ENCODE results near the gene CYTIP.

The CYTIP gene

GRCh38 chr2:157441072-157441454 is 2.8 kb downstream of the CYTIP start:
- TF ChIP-seq, protein P1, sequence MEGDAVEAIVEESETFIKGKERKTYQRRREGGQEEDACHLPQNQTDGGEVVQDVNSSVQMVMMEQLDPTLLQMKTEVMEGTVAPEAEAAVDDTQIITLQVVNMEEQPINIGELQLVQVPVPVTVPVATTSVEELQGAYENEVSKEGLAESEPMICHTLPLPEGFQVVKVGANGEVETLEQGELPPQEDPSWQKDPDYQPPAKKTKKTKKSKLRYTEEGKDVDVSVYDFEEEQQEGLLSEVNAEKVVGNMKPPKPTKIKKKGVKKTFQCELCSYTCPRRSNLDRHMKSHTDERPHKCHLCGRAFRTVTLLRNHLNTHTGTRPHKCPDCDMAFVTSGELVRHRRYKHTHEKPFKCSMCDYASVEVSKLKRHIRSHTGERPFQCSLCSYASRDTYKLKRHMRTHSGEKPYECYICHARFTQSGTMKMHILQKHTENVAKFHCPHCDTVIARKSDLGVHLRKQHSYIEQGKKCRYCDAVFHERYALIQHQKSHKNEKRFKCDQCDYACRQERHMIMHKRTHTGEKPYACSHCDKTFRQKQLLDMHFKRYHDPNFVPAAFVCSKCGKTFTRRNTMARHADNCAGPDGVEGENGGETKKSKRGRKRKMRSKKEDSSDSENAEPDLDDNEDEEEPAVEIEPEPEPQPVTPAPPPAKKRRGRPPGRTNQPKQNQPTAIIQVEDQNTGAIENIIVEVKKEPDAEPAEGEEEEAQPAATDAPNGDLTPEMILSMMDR (IDR thresholded peaks at IDR 0.05) = no peak

DNA sequence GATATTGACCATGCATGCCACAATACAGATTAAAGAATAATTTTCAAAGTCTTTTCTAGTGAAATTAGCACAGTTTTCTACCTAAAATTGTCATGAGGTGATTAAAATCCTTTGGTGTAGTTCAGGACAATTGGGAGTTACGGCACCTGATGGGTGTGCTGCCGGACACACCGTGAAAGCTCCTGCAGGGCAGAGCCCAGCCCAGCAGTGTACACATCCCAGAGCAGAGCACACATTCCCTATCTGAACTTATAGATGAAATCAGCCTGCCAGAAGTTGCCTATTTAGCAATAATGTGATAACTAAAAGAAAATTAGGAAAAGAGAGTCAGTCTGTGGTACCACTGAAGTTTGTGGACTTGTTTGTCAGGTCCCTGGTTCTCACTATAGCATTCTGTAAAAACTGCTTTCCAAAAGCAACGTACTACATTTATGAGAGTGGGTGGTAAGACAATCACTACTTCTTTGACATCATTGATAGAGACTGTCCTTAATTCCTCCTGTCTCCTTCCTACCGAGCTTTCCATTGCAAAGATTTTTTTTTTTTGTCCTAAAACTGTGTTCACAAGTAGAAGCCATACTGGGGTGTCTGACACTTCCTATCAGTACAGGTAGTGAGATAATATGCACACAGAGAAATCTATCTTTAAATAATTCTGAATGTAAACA is 3.4 kb downstream of the CYTIP start:
- TF ChIP-seq, protein P1 (IDR thresholded peaks at IDR 0.05) = no peak

DNA sequence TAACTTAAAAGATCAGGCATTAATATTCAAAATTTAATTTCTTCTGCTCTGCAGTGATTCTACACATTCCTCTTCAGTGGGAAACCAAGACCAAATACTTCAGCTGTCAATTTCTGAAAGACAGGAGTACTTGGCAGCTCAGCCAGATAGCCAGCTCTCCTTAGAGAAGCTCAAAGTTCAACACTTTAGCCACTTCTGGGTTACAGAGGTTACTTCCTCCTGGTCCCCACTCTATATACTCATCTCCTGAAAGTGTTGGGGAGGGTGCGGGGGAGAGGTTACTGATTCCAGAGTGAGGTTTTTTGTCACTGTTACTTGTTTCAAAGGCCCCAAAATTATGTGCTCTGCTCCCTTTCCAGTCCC is 4.1 kb downstream of the CYTIP start:
- TF ChIP-seq, protein P1 (IDR thresholded peaks at IDR 0.05) = no peak

DNA sequence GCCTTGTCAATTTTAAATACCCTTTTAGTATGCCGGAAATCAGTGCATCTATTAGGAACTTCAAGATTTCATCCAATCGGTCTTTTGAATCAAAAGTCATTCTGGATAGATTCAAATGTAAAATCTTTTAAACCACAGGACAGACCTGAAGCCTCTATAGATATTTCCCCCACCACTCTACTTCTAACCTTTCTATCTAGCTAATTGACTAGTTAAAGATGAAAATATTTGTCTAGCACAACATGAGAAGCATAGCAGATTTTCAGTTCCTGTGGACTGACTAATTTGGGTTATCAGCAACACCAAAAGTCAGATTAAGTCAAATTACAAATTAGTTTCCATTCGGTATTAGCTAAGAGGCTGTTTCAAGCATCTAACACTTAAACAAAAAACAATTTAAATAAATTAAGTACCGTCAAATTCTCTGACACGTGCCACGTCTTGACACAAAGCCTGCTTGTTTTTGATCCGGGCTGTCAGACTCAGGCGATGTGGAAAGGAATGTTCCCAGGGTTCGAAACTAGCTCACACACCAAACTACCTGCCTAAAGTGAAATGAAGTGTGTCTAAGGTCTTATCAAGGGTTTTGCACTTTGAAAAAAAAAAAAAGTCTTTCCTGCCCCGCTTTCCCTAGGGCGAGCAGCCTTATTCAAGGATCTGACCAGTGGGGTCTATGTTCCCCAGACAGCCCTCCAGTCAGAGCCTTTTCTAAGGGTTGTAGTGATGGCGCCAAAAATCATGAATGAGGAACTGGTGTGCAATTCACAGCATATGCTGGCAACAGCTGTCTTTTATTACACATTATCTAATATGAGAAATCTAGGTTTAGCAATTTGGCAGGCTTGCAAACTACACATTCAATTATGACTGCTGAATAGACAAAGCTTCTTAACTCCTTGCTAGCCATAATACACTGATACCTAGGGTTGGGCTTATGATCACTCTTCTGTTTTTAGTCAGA is 4.7 kb downstream of the CYTIP start:
- TF ChIP-seq, protein P1 (IDR thresholded peaks at IDR 0.05) = no peak

DNA sequence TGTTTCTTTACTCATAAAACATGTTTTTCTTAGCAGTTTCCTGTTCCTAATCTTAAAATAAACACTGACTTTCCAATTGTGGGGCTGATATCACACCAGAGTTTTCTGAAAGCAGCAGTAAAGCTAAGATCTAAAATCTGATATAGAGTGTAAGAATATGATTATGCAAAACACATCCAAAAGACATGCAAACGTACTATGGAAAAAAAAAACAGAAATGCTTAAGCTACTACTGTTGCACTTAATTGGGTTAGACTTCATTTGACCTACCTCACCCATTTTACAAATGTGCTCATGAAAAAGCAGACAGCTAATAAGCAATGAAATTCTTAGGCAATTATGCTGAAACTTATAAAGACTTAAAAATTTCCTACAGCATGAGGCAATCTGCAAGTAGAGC is 10.5 kb downstream of the CYTIP start:
- TF ChIP-seq, protein P1 (IDR thresholded peaks at IDR 0.05) = no peak

- TF ChIP-seq, protein P1 (IDR thresholded peaks at IDR 0.05) = no peak
Observed at GRCh38 chr2:157432475-157433106, 11.3 kb downstream of the CYTIP start.

DNA sequence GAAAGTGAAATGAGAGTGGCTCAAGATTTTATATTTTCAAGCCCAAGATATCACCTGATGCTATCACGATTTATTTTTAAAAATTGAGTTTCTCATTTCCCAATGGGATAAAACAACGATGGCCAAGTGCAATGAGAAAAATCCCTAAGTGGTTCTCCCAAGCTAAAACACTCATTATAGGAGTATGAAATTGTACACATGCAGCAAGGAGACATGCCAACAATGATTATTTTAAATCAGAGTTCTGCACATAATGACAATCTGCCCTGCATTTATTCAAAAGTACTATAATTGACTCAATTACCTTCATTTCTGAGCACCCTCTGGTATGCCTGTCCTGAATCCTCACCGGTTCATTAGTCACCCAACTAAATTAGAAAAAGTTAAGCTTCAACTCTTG is 12.7 kb downstream of the CYTIP start:
- TF ChIP-seq, protein P1 (IDR thresholded peaks at IDR 0.05) = no peak

All from LNCAP (cell line).